Neural progenitor cell (in vitro differentiated cells): ENCODE measurements around the gene KIF25.

Experiments used
- CTCF ChIP-seq: fragments of 200-600 bp; sonication (generic); IDR thresholded peaks from 2 replicates; pipeline ENCODE4 v1.5.1; 2017; ENCODE audit warnings: antibody characterized with exemption, mild to moderate bottlenecking
- EZH2 ChIP-seq: fragments of 200-600 bp; sonication (generic); IDR thresholded peaks from 2 replicates; pipeline ENCODE4 v1.6.1; 2017; ENCODE audit warnings: antibody characterized with exemption, mild to moderate bottlenecking, moderate library complexity

GRCh38 chr6:168037856-168038255 lies 40.4 kb downstream of the KIF25 start:
- TF ChIP-seq CTCF, result no peak
- TF ChIP-seq EZH2, result no peak
